H9 (cell line): ENCODE data around the gene SPPL3. TPM values are rescaled to one million over a fixed set of nuclear protein-coding genes. Genes with fewer than 3 reads are reported as not detected.

Experiments
- DNase-seq: peaks from one replicate; pipeline ENCODE4 v3.0.0-alpha.2; 2017
- H2AFZ ChIP-seq: one replicate; pipeline ENCODE4 v1.6.1; 2013; ENCODE audit warnings: mild to moderate bottlenecking, low read length, control low read depth, moderate library complexity
- H2AK5ac ChIP-seq: 2 replicates; pipeline ENCODE4 v1.6.1; 2013; ENCODE audit warnings: low read length, control low read depth, mixed read lengths; ENCODE audit not compliant: insufficient read length
- H2BK120ac ChIP-seq: one replicate; pipeline ENCODE4 v1.6.1; 2013; ENCODE audit warnings: low read depth, mild to moderate bottlenecking, low read length, control low read depth, inconsistent platforms; ENCODE audit not compliant: poor library complexity, severe bottlenecking
- H2BK12ac ChIP-seq: 2 replicates; pipeline ENCODE4 v1.6.1; 2013; ENCODE audit warnings: low read length, control low read depth, mixed read lengths, low read depth; ENCODE audit not compliant: insufficient read length
- H2BK15ac ChIP-seq: 2 replicates; pipeline ENCODE4 v1.6.1; 2013; ENCODE audit warnings: low read depth, low read length, control low read depth
- H2BK20ac ChIP-seq: one replicate; pipeline ENCODE4 v1.6.1; 2013; ENCODE audit warnings: low read depth, mild to moderate bottlenecking, low read length, control low read depth, inconsistent platforms; ENCODE audit not compliant: poor library complexity, severe bottlenecking
- H2BK5ac ChIP-seq: 2 replicates; pipeline ENCODE4 v1.6.1; 2013; ENCODE audit warnings: low read length, control low read depth, mixed read lengths; ENCODE audit not compliant: insufficient read length
- H3K14ac ChIP-seq: 2 replicates; pipeline ENCODE4 v1.6.1; 2013; ENCODE audit warnings: low read length, control low read depth; ENCODE audit not compliant: insufficient read depth
- H3K18ac ChIP-seq: 2 replicates; pipeline ENCODE4 v1.6.1; 2013; ENCODE audit warnings: low read depth, mild to moderate bottlenecking, mixed read lengths, low read length, control low read depth; ENCODE audit not compliant: insufficient read length
- H3K23ac ChIP-seq: 2 replicates; pipeline ENCODE4 v1.6.1; 2013; ENCODE audit warnings: low read length, control low read depth, mixed read lengths, low read depth; ENCODE audit not compliant: insufficient read length
- H3K23me2 ChIP-seq: 2 replicates; pipeline ENCODE4 v1.6.1; 2013; ENCODE audit warnings: low read depth, mild to moderate bottlenecking, mixed read lengths, low read length, control low read depth; ENCODE audit not compliant: insufficient read length, poor library complexity, severe bottlenecking
- H3K27ac ChIP-seq: 2 replicates; pipeline ENCODE4 v1.5.1; 2013; ENCODE audit warnings: low read length, control low read depth, mixed read lengths, low read depth; ENCODE audit not compliant: insufficient read length
- H3K27me3 ChIP-seq: 2 replicates; pipeline ENCODE4 v1.6.1; 2013; ENCODE audit warnings: low read length, control low read depth, inconsistent platforms; ENCODE audit not compliant: insufficient read depth
- H3K4ac ChIP-seq: 2 replicates; pipeline ENCODE4 v1.6.1; 2013; ENCODE audit warnings: low read depth, mild to moderate bottlenecking, control low read depth, inconsistent platforms, low read length, moderate library complexity
- H3K4me1 ChIP-seq: 2 replicates; pipeline ENCODE4 v1.6.1; 2013; ENCODE audit warnings: low read length, control low read depth, inconsistent platforms; ENCODE audit not compliant: insufficient read depth
- H3K4me2 ChIP-seq: 2 replicates; pipeline ENCODE4 v1.6.1; 2013; ENCODE audit warnings: low read length, control low read depth, mixed read lengths; ENCODE audit not compliant: insufficient read length, insufficient read depth
- H3K56ac ChIP-seq: 2 replicates; pipeline ENCODE4 v1.6.1; 2013; ENCODE audit warnings: low read depth, mild to moderate bottlenecking, mixed read lengths, low read length, control low read depth; ENCODE audit not compliant: insufficient read length
- H3K79me1 ChIP-seq: 2 replicates; pipeline ENCODE4 v1.6.1; 2013; ENCODE audit warnings: low read depth, mild to moderate bottlenecking, moderate library complexity, low read length, control low read depth, inconsistent platforms; ENCODE audit not compliant: insufficient read depth, poor library complexity, severe bottlenecking
- H3K79me2 ChIP-seq: 2 replicates; pipeline ENCODE4 v1.6.1; 2013; ENCODE audit warnings: low read length, control low read depth, inconsistent platforms; ENCODE audit not compliant: insufficient read depth
- H3K9ac ChIP-seq: 2 replicates; pipeline ENCODE4 v1.6.1; 2013; ENCODE audit warnings: low read length, control low read depth, mixed read lengths; ENCODE audit not compliant: insufficient read length; ENCODE audit errors: extremely low read depth
- H3K9me3 ChIP-seq: one replicate; pipeline ENCODE4 v1.6.1; 2013; ENCODE audit warnings: low read depth, low read length, inconsistent platforms; ENCODE audit not compliant: control insufficient read depth
- H3T11ph ChIP-seq: one replicate; pipeline ENCODE4 v1.6.1; 2013; ENCODE audit warnings: mild to moderate bottlenecking, low read length, control low read depth, inconsistent platforms
- H4K20me1 ChIP-seq: one replicate; pipeline ENCODE4 v1.6.1; 2013; ENCODE audit not compliant: control insufficient read depth, insufficient read length, insufficient read depth
- H4K5ac ChIP-seq: 2 replicates; pipeline ENCODE4 v1.6.1; 2013; ENCODE audit warnings: low read depth, mild to moderate bottlenecking, mixed read lengths, low read length, control low read depth; ENCODE audit not compliant: insufficient read length
- H4K8ac ChIP-seq: replicated peaks from 2 replicates; pipeline ENCODE4 v1.6.1; 2013; ENCODE audit warnings: low read length, control low read depth, mixed read lengths, low read depth; ENCODE audit not compliant: insufficient read length
- H4K91ac ChIP-seq: 2 replicates; pipeline ENCODE4 v1.6.1; 2013; ENCODE audit warnings: low read depth, mild to moderate bottlenecking, moderate library complexity, mixed read lengths, low read length, control low read depth; ENCODE audit not compliant: insufficient read length
- H3K27ac Mint-ChIP-seq, 3 experiments: 2 replicates in 2 of 3; 3 replicates in 1 of 3; pipeline ENCODE4 v1.8.0; 2020 to 2021; ENCODE audit warnings: mixed read lengths in 3 of 3, mild to moderate bottlenecking in 1 of 3, moderate library complexity in 1 of 3
- H3K27me3 Mint-ChIP-seq: 2 replicates; pipeline ENCODE4 v1.8.0; 2021; ENCODE audit warnings: low read depth, mild to moderate bottlenecking, moderate library complexity, mixed read lengths
- H3K36me3 Mint-ChIP-seq, 3 experiments: 2 replicates in 2 of 3; 3 replicates in 1 of 3; pipeline ENCODE4 v1.8.0; 2020 to 2021; ENCODE audit warnings: low read depth in 3 of 3, mixed read lengths in 3 of 3; ENCODE audit not compliant: insufficient read depth in 1 of 3
- H3K4me1 Mint-ChIP-seq, 2 experiments: 2 replicates each; pipeline ENCODE4 v1.8.0; 2020; ENCODE audit warnings: mixed read lengths in 2 of 2
- H3K4me3 Mint-ChIP-seq, 2 experiments: 2 replicates in 1 of 2; 3 replicates in 1 of 2; pipeline ENCODE4 v1.8.0; 2020 to 2021; ENCODE audit warnings: mild to moderate bottlenecking in 2 of 2, mixed read lengths in 2 of 2, moderate library complexity in 1 of 2
- H3K9me3 Mint-ChIP-seq, 2 experiments: 2 replicates in 1 of 2; 3 replicates in 1 of 2; pipeline ENCODE4 v1.8.0; 2020; ENCODE audit warnings: mild to moderate bottlenecking in 2 of 2, mixed read lengths in 2 of 2, moderate library complexity in 1 of 2
- WGBS: extraction: QIAGEN DNeasy Blood & Tissue Kit; methylation state at CpG from one replicate; pipeline ENCODE4 v1.1.7; 2013; ENCODE audit warnings: missing lambda C conversion rate, low lambda C conversion rate, mixed read lengths; ENCODE audit not compliant: insufficient read length; ENCODE audit errors: extremely low coverage; 5-methylcytosine and 5-hydroxymethylcytosine counted together
- total RNA-seq: library from RNA; stranded (reverse); gene quantifications from 2 replicates; pipeline ENCODE4 v1.2.1, GENCODE V29; 2021
- TF ChIP-seq, protein P1 (sequence below): fragments of 200-600 bp; sonication (generic); conservative IDR thresholded peaks from 3 replicates; pipeline ENCODE4 v1.8.0; 2021; ENCODE audit warnings: antibody characterized with exemption, mild to moderate bottlenecking

The SPPL3 gene
- total RNA-seq, 1 experiment from 2014 or later, result 46.3 TPM

DNA sequence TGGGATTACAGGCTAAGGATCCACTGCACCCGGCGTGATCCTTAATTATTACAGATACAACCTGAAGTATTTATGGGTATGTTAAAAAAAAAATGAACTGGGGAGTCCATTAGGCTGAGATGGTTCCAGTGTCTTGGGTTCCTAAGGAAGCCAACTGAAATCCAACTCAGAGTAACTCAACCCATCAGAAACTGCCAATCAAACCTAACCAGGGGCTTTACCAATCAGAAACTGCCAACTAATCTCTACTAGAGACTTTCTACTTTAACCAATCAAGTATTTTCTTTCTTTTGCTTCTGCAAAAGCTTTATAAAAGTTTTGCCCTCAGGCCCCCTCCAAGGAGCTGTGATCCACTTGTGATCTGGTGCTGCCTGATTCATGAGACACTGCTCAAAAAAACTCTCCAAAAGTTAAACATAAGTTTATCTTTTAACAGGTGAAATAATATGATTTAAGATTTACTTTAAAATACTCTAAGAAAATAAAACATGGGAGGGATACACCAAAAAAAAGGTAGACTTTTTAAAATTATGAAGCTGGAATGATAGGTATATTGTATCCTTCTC lies 90.5 kb downstream of the SPPL3 start:
- Histone ChIP-seq H3K56ac (no peak overlapping the region), H4K5ac (no peak overlapping the region)
- H3K4me3 Mint-ChIP-seq, result no peak overlapping the region

More for the DNA sequence above, 90.5 kb downstream of the SPPL3 start:
- Histone ChIP-seq H3K9me3 (no peaks in the 10 kb centered on the region), H3K23ac (no peak overlapping the region), H3K18ac (no peak overlapping the region), H2BK20ac (no peak overlapping the region), H3K4ac (no peak overlapping the region), H2BK120ac (no peak overlapping the region), H3K4me1 (no peaks in the 10 kb centered on the region), H3K4me2 (no peak overlapping the region), H2BK12ac (no peak overlapping the region), H4K20me1 (no peaks in the 10 kb centered on the region), H3K27me3 (no peaks in the 10 kb centered on the region), H3K79me2 (peaks cover 3% of the 10 kb centered on the region; the same call in 1 of the 2 replicates), H2BK5ac (no peak overlapping the region), H2AFZ (no peak overlapping the region), H3K9ac (no peak overlapping the region), H3T11ph (no peak overlapping the region), H3K14ac (no peak overlapping the region), H4K91ac (no peak overlapping the region), H2BK15ac (no peak overlapping the region), H3K23me2 (no peaks in the 10 kb centered on the region), H3K79me1 (no peaks in the 10 kb centered on the region), H4K8ac (no peak overlapping the region), H2AK5ac (no peak overlapping the region), H3K27ac (no peak overlapping the region)
- Mint-ChIP-seq H3K27ac (no peak overlapping the region; a peak in 1 of 7 replicates), H3K9me3 (no peaks in the 10 kb centered on the region), H3K4me1 (peaks cover 7 to 11% of the 10 kb centered on the region in 2 experiments), H3K27me3 (no peaks in the 10 kb centered on the region), H3K36me3 (peaks cover 0 to 10% (median 8%) of the 10 kb centered on the region in 3 experiments; a peak in 5 of 7 replicates)
- DNase-seq, result no peak
- TF ChIP-seq, protein P1, sequence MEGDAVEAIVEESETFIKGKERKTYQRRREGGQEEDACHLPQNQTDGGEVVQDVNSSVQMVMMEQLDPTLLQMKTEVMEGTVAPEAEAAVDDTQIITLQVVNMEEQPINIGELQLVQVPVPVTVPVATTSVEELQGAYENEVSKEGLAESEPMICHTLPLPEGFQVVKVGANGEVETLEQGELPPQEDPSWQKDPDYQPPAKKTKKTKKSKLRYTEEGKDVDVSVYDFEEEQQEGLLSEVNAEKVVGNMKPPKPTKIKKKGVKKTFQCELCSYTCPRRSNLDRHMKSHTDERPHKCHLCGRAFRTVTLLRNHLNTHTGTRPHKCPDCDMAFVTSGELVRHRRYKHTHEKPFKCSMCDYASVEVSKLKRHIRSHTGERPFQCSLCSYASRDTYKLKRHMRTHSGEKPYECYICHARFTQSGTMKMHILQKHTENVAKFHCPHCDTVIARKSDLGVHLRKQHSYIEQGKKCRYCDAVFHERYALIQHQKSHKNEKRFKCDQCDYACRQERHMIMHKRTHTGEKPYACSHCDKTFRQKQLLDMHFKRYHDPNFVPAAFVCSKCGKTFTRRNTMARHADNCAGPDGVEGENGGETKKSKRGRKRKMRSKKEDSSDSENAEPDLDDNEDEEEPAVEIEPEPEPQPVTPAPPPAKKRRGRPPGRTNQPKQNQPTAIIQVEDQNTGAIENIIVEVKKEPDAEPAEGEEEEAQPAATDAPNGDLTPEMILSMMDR, result no peak
- no CpG with 5 or more reads among the region's 2 CpGs for WGBS
